Measurements from ENCODE around the gene PTPN4. TPM values are rescaled to one million over a fixed set of nuclear protein-coding genes. Genes with fewer than 3 reads are reported as not detected.
A peak's percentile ranks its signal among the peaks of the same experiment; 100 is the strongest.

Gene PTPN4
- total RNA-seq, 1 donor, result 19.5 TPM

DNA sequence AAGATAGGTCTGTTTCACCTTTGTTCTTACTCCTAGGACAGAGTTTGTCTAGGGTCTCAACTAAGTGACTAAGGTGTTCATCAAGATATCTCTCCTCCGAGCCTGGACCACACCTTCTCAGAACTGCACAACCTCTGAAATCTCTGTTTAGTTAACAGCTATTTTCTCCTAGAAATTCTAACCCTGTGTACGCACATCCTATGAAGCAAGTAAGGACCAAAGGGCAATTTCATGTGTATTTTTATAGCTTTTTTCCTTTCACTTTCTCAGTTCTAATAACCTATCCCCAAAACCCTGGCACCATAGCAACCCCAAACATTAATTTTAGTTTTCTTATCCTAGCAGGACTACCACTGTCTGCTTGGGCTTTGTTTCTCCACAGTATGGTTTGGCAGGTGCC lies 59.1 kb downstream of the PTPN4 start:
- no peaks in the 10 kb centered on the region for H3K9me3 ChIP-seq (ENCODE audit: low read depth, low read length)
- H3K79me2 ChIP-seq (ENCODE audit: insufficient read depth, low read length), result peaks cover 2% of the 10 kb centered on the region
- no peak overlapping the region for H3K4me2 ChIP-seq (ENCODE audit: insufficient read depth, low read length)
- no peak for DNase-seq (ENCODE audit: insufficient read length, low spot score, missing footprints)
- TF ChIP-seq, protein P1, sequence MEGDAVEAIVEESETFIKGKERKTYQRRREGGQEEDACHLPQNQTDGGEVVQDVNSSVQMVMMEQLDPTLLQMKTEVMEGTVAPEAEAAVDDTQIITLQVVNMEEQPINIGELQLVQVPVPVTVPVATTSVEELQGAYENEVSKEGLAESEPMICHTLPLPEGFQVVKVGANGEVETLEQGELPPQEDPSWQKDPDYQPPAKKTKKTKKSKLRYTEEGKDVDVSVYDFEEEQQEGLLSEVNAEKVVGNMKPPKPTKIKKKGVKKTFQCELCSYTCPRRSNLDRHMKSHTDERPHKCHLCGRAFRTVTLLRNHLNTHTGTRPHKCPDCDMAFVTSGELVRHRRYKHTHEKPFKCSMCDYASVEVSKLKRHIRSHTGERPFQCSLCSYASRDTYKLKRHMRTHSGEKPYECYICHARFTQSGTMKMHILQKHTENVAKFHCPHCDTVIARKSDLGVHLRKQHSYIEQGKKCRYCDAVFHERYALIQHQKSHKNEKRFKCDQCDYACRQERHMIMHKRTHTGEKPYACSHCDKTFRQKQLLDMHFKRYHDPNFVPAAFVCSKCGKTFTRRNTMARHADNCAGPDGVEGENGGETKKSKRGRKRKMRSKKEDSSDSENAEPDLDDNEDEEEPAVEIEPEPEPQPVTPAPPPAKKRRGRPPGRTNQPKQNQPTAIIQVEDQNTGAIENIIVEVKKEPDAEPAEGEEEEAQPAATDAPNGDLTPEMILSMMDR (IDR thresholded peaks at IDR 0.05; ENCODE audit: extremely low read depth, low read depth, low read length), result no peak
- no peaks in the 10 kb centered on the region for H4K20me1 ChIP-seq (ENCODE audit: insufficient read depth, low read length)
- no peaks in the 10 kb centered on the region for H3K27me3 ChIP-seq (ENCODE audit: insufficient read depth, low read length)
- peaks cover 10% of the 10 kb centered on the region for H3K4me1 ChIP-seq (ENCODE audit: insufficient read depth, low read length)
- no peak overlapping the region for H3K4me3 ChIP-seq (ENCODE audit: insufficient read depth, low read length)
- no peak overlapping the region for H3K27ac ChIP-seq (ENCODE audit: low read depth, low read length)
- H3K36me3 ChIP-seq (ENCODE audit: insufficient read depth, low read length), result no peaks in the 10 kb centered on the region
- H2AFZ ChIP-seq (ENCODE audit: low read length), result no peak overlapping the region

DNA sequence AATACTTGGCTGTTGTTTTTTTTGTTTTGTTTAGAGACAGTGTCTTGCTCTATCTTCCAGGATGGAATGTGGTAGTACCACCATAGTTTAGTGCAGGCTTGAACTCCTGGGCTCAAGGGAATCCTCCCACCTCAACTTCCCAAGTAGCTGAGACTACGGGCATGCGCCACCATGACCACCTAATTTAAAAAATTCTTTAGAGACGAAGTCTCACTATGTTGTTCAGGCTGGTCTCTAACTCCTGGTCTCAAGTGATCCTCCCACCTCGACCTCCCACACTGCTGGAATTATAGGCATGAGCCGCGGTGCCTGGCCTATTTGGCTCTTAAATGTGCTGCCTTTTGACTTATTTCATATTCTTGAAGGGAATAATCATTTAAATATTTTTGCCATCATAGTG lies 60.1 kb downstream of the PTPN4 start:
- Histone ChIP-seq H3K4me1 (ENCODE audit: insufficient read depth, low read length) (peaks cover 10% of the 10 kb centered on the region), H3K4me3 (ENCODE audit: insufficient read depth, low read length) (no peak overlapping the region), H3K27me3 (ENCODE audit: insufficient read depth, low read length) (no peaks in the 10 kb centered on the region), H4K20me1 (ENCODE audit: insufficient read depth, low read length) (no peaks in the 10 kb centered on the region), H3K36me3 (ENCODE audit: insufficient read depth, low read length) (no peaks in the 10 kb centered on the region), H3K9me3 (ENCODE audit: low read depth, low read length) (no peaks in the 10 kb centered on the region), H3K79me2 (ENCODE audit: insufficient read depth, low read length) (peaks cover 2% of the 10 kb centered on the region), H3K27ac (ENCODE audit: low read depth, low read length) (peak overlapping the region; percentile 40), H3K4me2 (ENCODE audit: insufficient read depth, low read length) (peak overlapping the region; percentile 44), H2AFZ (ENCODE audit: low read length) (no peak overlapping the region)
- TF ChIP-seq, protein P1 (IDR thresholded peaks at IDR 0.05; ENCODE audit: extremely low read depth, low read depth, low read length), result no peak
- DNase-seq (ENCODE audit: insufficient read length, low spot score, missing footprints), result no peak

DNA sequence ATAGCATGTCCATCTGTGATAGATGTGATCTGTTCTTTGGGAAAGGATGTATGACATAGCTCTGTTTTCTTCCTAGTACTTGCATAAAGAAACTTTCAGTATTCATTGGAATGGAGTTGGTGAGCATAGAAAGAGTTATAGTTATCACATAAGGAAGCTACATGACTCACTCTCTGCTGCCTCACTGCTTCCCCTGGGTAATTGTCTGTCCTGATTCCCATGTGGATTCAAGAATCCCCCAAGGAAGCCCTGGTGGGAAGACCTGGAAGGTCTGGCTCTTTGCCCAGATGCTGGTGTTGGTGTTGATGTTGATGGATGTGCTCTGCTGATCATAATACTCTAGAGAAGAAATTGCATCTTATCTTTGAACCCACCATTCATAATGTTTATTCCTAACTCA lies 60.6 kb downstream of the PTPN4 start:
- Histone ChIP-seq H3K4me2 (ENCODE audit: insufficient read depth, low read length) (peak overlapping the region; percentile 44), H3K79me2 (ENCODE audit: insufficient read depth, low read length) (peaks cover 2% of the 10 kb centered on the region), H3K36me3 (ENCODE audit: insufficient read depth, low read length) (no peaks in the 10 kb centered on the region), H3K27ac (ENCODE audit: low read depth, low read length) (peak overlapping the region; percentile 40), H3K4me1 (ENCODE audit: insufficient read depth, low read length) (peaks cover 10% of the 10 kb centered on the region), H3K27me3 (ENCODE audit: insufficient read depth, low read length) (no peaks in the 10 kb centered on the region), H4K20me1 (ENCODE audit: insufficient read depth, low read length) (no peaks in the 10 kb centered on the region), H3K9me3 (ENCODE audit: low read depth, low read length) (no peaks in the 10 kb centered on the region), H2AFZ (ENCODE audit: low read length) (no peak overlapping the region), H3K4me3 (ENCODE audit: insufficient read depth, low read length) (no peak overlapping the region)
- DNase-seq (ENCODE audit: insufficient read length, low spot score, missing footprints), result no peak
- TF ChIP-seq, protein P1 (IDR thresholded peaks at IDR 0.05; ENCODE audit: extremely low read depth, low read depth, low read length), result no peak

DNA sequence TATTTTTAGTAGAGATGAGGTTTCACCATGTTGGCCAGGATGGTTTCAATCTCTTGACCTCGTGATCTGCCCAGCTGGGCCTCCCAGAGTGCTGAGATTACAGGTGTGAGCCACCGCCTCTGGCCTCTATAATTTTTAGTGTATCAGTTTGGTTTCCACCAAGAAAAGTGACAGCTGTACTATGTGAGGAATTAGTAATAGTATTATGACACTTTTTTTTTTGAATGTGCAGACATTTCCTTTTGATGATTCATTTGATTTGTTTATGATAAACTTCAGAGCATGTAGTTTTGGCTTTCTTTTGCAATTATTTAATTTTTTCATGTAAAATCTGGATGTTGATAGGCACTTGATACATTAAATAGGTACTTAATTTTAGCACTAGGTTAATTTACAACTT lies 61.5 kb downstream of the PTPN4 start:
- Histone ChIP-seq H3K4me2 (ENCODE audit: insufficient read depth, low read length) (no peak overlapping the region), H3K27me3 (ENCODE audit: insufficient read depth, low read length) (no peaks in the 10 kb centered on the region), H3K4me3 (ENCODE audit: insufficient read depth, low read length) (no peak overlapping the region), H2AFZ (ENCODE audit: low read length) (no peak overlapping the region), H3K27ac (ENCODE audit: low read depth, low read length) (no peak overlapping the region), H3K9me3 (ENCODE audit: low read depth, low read length) (no peaks in the 10 kb centered on the region), H4K20me1 (ENCODE audit: insufficient read depth, low read length) (no peaks in the 10 kb centered on the region), H3K79me2 (ENCODE audit: insufficient read depth, low read length) (peaks cover 2% of the 10 kb centered on the region), H3K36me3 (ENCODE audit: insufficient read depth, low read length) (no peaks in the 10 kb centered on the region), H3K4me1 (ENCODE audit: insufficient read depth, low read length) (peaks cover 10% of the 10 kb centered on the region)
- DNase-seq (ENCODE audit: insufficient read length, low spot score, missing footprints), result no peak
- TF ChIP-seq, protein P1 (IDR thresholded peaks at IDR 0.05; ENCODE audit: extremely low read depth, low read depth, low read length), result no peak

All from osteoblast (primary cell).